Measurements from ENCODE around the gene ZC3H13.
"Not testable (repeated sequence)": the region's sequence is repeated elsewhere in the genome, so short reads cannot be mapped to it uniquely, and the experiment has no call there.

Gene ZC3H13

DNA sequence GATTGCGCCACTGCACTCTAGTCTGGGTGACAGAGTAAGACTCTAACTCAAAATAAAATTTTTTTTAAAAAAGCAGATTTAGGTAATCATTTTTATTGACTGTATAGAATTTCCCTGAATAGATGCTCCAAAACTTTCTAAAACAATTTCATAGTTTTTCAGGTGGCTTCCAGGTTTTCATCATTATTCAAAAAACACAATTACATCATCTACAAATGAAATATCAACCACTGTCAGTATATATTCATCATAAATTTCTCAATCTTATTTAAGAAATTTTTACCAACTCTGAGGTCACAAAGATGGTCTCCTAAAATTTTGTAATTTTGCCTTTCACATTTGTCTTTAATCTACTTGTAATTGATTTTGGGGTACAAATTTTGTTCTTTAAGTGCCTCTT, 48.1 kb downstream of the ZC3H13 start:
- no peak for DNase-seq

- no peak for DNase-seq
These were observed 55.9 kb downstream of the ZC3H13 start for GRCh38 chr13:45996631-45997030.

- no peak for DNase-seq
These were observed 57.3 kb downstream of the ZC3H13 start for GRCh38 chr13:45995245-45995644.

- DNase-seq, result no peak
These were observed 57.8 kb downstream of the ZC3H13 start for GRCh38 chr13:45994752-45995151.

DNA sequence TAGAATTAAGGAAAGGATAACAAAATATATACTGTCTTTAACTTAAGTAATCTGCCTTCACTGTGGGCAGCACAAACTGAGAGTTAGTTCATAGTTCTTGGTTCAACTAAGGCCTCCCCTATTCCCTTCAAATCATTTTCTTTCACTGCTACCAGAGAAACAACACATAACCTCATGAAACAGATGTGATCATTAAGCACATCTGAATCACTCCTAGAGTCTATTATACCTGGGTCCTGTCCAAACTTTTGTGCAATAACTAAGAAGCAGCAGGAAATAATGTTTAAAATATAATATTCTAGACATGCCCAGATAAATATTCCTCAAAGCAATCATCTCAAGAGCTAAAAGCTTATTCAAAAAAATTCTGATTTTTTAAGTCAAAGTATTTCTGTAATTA, 62.9 kb downstream of the ZC3H13 start:
- DNase-seq, result no peak

- DNase-seq, result not testable (repeated sequence)
These were observed 71.4 kb downstream of the ZC3H13 start for GRCh38 chr13:45981127-45981526.

- no peak for DNase-seq
These were observed 77.2 kb downstream of the ZC3H13 start for GRCh38 chr13:45975337-45975736.

- DNase-seq, result no peak
These were observed 78.0 kb downstream of the ZC3H13 start for GRCh38 chr13:45974500-45974899.

DNA sequence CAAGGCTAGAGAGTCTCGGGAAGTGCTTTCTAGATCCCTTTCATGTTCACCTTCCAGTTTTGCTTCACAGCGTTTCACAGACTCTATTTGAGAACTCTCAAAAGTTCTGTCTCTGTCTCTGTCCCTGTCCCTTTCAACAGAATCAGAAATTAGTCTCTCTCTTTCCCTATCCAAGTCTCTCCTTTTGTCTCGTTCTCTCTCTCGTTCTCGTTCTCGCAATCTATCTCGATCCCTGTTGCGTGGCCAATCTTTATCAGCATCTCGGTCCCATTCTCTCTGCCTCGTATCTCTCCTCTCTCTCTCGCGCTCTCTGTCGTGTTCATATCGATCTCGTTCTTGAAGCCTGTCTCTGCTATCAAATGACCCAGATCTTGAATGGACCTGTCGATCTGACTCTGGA, 85.0 kb downstream of the ZC3H13 start:
- no peak for DNase-seq

DNA sequence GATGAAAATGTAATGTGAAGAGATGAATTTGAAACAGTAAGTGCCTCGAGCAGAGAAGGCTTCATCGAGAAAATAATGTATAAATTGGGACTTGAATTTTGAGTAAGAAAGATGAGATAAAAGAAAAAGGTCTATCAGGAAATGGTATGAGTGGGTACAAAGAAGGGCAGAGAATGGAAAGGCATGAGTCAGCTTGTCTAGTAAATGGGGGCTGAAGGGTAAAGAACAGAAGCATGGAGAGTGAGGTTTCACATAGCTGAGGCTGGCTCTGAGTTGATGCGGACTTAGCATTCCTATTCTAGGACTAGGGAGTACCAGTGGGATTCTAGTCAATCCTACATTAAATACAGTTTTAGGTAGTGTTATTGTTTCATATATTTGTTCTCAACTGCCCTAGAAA, 85.8 kb downstream of the ZC3H13 start:
- DNase-seq, result no peak

- no peak for DNase-seq
These were observed 91.1 kb downstream of the ZC3H13 start for GRCh38 chr13:45961468-45961867.

DNA sequence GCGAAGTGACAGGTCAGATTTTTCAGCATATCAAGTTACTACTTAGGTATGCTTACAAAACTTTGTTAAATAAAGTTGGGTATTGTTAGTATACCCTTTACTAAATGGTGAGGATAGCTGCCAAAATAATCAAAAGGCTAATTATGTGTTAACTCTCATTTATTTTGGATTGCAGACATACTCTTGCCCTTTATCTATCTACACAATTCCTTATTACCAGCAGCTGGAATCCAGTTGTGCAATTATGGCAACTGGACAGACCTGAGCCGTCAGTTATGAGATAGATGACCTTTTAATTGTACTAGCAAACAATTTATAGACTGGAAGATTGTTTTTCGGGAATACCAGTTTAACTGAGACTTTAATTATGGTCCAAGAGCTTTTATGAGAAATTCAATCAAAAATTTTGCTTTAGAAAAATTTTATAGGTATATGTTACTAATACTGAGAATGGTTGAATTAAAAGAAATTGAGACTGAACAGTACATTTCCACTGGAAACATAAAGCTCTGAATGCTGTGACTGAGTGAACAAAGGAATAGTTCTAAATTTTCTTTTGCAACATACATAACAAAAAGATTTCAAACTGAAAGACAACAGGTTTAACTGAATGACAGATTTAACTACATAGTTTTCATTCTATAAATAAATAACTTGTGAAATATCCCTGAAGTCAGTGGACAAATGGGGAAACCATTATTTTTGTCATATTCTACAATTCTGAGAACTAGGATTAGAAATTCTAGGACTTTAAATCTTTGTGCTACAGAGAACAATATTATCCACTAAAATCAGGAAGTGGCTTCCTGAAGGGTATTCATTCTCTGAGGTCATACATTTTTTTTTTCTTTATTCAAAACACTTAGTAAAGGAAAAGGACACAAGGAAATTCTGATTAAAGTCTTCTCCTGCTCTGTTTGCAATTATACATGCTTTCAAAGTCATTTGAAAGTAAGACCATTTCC, 97.4 kb downstream of the ZC3H13 start:
- DNase-seq, result no peak

DNA sequence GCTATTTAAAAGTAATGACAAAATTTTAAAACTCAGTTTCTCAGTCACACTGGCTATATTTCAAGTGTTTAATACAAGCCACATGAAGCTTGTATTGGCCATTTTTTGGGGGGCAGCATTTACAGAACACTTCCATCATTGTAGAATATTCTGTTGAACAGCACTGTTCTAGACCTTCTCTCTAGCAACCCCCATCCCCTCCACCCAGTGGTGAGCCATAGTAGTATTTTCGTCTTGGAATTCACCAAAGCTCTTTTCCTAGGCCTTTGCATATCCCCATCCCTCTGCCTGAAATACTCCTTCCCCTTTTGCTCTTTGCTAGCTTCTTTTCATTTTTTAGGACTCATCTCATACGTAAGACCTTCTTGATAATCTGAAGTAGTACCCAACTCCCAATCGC, 99.5 kb downstream of the ZC3H13 start:
- no peak for DNase-seq

DNA sequence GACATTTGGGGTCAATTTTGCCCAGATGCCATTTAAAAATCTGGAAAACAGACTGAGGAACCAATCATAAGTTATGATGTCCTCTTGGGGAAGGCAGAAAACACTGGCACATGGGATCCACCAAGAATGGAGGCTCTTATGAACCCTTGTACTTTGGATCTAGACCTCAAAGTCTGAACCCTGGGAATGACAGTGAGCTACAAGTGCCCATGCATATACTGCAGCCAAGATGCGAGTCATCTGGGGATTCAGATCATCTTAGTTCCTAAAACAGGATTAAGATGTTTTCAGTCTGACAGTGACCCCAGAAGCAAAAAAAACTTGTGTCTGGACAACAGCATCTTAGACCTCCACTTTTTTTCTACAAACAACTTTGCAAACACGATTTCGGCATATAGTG, 100.8 kb downstream of the ZC3H13 start:
- no peak for DNase-seq

GRCh38 chr13:45951166-45951565, 101.4 kb downstream of the ZC3H13 start:
- DNase-seq, result no peak

GRCh38 chr13:45950386-45951000, 102.1 kb downstream of the ZC3H13 start:
- no peak for DNase-seq

GRCh38 chr13:45949161-45949560, 103.4 kb downstream of the ZC3H13 start:
- DNase-seq, result no peak

DNA sequence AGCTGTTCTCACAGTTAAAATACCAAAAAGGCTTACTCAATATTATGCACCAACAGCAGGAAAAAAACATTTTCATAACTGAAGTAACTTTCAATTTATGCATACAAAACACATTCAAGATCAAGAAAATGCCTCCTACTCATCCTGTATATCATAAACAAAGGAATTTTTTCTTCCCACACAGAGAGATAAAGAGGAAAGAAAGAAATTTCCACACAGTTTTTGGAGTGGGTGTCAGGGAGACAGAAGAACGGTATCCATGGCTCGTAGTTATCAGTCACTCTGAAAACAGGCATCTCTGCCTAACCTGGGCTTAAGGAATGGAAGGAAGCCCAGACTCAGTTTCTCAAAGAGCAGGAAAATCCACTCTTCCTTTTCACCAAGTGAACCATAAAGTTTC, 108.6 kb downstream of the ZC3H13 start:
- DNase-seq, result no peak

DNA sequence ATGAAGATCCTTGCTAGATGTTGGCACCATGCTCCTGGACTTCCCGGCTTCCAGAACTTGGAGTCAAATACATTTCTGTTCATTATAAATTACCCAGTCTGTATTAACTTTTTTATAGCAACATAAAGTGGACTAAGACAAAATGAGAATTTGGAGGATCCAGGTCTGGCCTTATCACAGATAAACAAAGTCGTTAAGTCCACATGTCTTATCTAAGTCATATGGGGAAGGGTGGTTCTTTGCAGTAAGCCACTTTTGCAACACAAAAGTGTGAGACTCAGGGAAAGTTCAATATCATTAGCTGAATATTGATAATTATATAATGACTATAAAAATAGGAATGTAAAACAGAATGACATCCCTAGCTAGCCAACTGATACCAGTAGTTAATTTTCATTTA, 109.4 kb downstream of the ZC3H13 start:
- no peak for DNase-seq

DNA sequence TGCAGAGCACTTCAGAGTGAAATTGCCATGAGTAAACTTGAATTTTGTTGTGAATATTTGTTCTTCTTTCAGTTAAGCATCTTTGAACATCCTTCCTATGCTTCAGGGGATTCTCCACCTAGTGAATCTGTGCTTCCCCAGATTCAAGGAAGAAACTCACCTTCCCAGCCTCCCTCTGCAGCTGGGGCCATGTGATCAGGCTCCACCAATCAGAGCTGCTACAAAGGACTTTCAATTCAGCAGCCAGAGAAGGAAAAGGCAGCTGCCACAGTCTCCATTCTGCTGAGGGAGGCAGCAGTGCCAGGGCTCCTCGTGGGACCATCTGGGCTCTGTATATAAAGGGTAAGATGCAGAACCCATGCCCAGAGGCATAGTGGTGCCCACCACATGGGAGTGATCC, 111.3 kb downstream of the ZC3H13 start:
- DNase-seq, result no peak

DNA sequence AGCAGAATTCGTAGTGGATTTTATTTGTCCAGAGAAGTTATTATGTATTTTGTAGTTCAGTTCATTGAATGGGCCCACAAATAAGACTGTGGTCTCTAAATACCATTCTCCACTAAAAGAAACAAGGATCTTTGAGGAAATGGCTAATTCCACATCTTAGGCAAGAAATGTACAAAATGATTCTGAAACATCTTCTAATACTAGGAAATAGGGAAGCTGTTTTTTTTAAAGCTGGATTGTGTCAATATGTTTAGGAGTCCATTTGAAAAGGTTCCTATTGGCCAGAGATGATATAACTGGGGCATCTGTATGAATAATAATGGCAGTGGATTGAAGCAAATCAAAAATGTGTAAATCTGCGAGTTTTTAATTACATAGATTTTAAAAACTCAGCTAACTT, 112.5 kb downstream of the ZC3H13 start:
- no peak for DNase-seq

GRCh38 chr13:45936621-45937020, 115.9 kb downstream of the ZC3H13 start:
- no peak for DNase-seq

GRCh38 chr13:45934283-45934682, 118.3 kb downstream of the ZC3H13 start:
- DNase-seq, result no peak

DNA sequence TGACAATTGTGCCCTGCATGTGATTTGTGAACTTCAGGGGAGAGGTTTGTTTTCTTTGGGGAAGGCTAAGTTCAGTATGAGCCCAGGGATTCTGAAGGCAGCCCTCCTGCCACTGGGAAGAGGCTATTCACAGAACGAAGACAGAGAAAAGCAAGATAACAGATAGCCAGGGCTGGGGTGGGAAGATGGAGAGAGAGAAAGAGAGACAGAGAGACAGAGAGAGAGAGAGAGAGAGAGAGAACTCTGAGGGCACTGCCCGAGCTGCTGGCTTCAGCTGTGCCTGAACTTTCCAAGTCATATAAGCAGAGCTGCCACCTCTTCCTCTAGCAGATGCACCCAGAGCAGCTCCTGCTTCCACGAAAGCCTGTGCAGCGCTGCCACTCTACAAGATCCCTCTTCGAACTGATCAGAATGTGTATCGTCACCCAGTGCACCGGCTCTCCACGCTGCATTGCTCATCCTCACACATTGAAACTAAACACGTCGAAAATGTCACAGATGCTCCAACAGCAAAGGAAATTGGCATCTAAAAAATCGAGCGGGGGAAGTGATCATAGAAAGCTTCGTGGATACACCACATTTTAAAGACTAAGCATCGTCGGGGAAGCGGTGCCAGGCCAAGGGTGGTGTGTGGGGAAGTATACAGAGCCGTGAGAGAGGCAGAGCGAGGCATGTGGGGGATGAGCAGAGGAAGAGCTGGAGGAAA, 119.2 kb downstream of the ZC3H13 start:
- no peak for DNase-seq

All from GOT3 (cell line).